Esophagus squamous epithelium (tissue), 5 donors: Measurements from ENCODE around the gene SIGLEC7. TPM values are rescaled to one million over a fixed set of nuclear protein-coding genes. Genes with fewer than 3 reads are reported as not detected.

Source experiments
- DNase-seq: peaks from one replicate; lab custom pipeline; 2025; lab: John Stamatoyannopoulos, UW
- H3K27ac ChIP-seq, 4 donors: fragments of 200-600 bp; sonication (generic); one replicate each; pipeline ENCODE4 v1.5.1; 2016 to 2019; ENCODE audit warnings: mild to moderate bottlenecking in 1 of 4
- H3K27me3 ChIP-seq, 4 donors: fragments of 200-600 bp; sonication (generic); 1 replicate in 3 of 4; 2 replicates in 1 of 4; pipeline versions ENCODE4 v1.5.1 to v1.6.0; 2017 to 2021; ENCODE audit warnings: antibody characterized with exemption in 1 of 4
- H3K36me3 ChIP-seq, 3 donors: fragments of 200-600 bp; sonication (generic); one replicate each; pipeline ENCODE4 v1.5.1; 2016 to 2019
- H3K4me1 ChIP-seq, 3 donors: fragments of 200-600 bp; sonication (generic); one replicate each; pipeline ENCODE4 v1.5.1; 2017 to 2019
- H3K4me3 ChIP-seq, 4 donors: fragments of 200-600 bp; sonication (generic); 1 replicate in 3 of 4; 2 replicates in 1 of 4; pipeline ENCODE4 v1.5.1; 2016 to 2019; ENCODE audit warnings: mild to moderate bottlenecking in 2 of 4, moderate library complexity in 1 of 4
- H3K9me3 ChIP-seq, 3 donors: fragments of 200-600 bp; sonication (generic); one replicate each; pipeline ENCODE4 v1.5.1; 2016 to 2019
- CTCF ChIP-seq, 6 experiments: fragments of 450-650 bp in 4 of 6; fragments of 200-600 bp in 2 of 6; sonication (generic) in 2 of 6; IDR thresholded peaks; one replicate each; pipeline ENCODE4 v1.5.1; 2016 to 2019; ENCODE audit warnings: antibody characterized with exemption in 6 of 6, mild to moderate bottlenecking in 4 of 6, moderate library complexity in 4 of 6
- POLR2A ChIP-seq, 4 donors: fragments of 450-650 bp; IDR thresholded peaks; one replicate each; pipeline ENCODE4 v1.6.1; 2017; ENCODE audit warnings: antibody characterized with exemption in 4 of 4, mild to moderate bottlenecking in 4 of 4, moderate library complexity in 3 of 4
- WGBS, 2 donors: methylation state at CpG; one replicate each; pipeline ENCODE4 v1.1.5; 2018; 5-methylcytosine and 5-hydroxymethylcytosine counted together
- intact Hi-C: fragments of 100-400 bp; cut with DNase I; formaldehyde crosslinking; loops from one replicate; pipeline ENCODE4 v1.15.0; 2022
- total RNA-seq, 4 donors: library from RNA; depleted of rRNA; stranded (reverse); fragments of >200 nt; gene quantifications; one replicate each; pipeline ENCODE4 v1.1.0, GENCODE V29; 2016
- donor health status: DM: yes; HTN: yes; CAD: no.

Gene SIGLEC7
- total RNA-seq, 4 donors from 2014 or later: 0.13 to 3.8 (median 0.32) TPM; not detected in 1

- Histone ChIP-seq H3K27ac (peak overlapping the region in 3 of 4 donors; percentile 54 to 66 (median 57)), H3K27me3 (no peaks in the 10 kb centered on the region), H3K4me3 (no peak overlapping the region), H3K4me1 (peaks cover 7 to 51% (median 9%) of the 10 kb centered on the region in 3 donors), H3K9me3 (no peaks in the 10 kb centered on the region), H3K36me3 (peaks cover 0 to 44% (median 0%) of the 10 kb centered on the region in 3 donors)
- DNase-seq: no peak
- 59 to 63% methylated on average over 6 of the region's 6 CpGs for WGBS, 2 donors
- intact Hi-C loops: loop anchor here (5.0 kb wide), 1 partner anchor 169 kb away; no protein-coding TSS in a partner anchor
- TF ChIP-seq CTCF (IDR thresholded peaks at IDR 0.05) (peak in 5 of 6 experiments; percentile 12 to 60 (median 34)), POLR2A (IDR thresholded peaks at IDR 0.05) (no peak)
Observed at GRCh38 chr19:51096473-51097165, 45.5 kb upstream of the SIGLEC7 start.

- Histone ChIP-seq H3K27ac (peak overlapping the region; percentile 49 to 66 (median 56)), H3K9me3 (no peaks in the 10 kb centered on the region), H3K4me1 (peaks cover 7 to 45% (median 9%) of the 10 kb centered on the region in 3 donors), H3K27me3 (no peaks in the 10 kb centered on the region), H3K4me3 (no peak overlapping the region), H3K36me3 (peaks cover 0 to 51% (median 0%) of the 10 kb centered on the region in 3 donors)
- intact Hi-C loops: loop anchor here (5.0 kb wide), 1 partner anchor 170 kb away; no protein-coding TSS in a partner anchor
- no peak for DNase-seq
- TF ChIP-seq CTCF (IDR thresholded peaks at IDR 0.05) (peak; percentile 27 to 74 (median 65)), POLR2A (IDR thresholded peaks at IDR 0.05) (no peak)
- WGBS, 2 donors: 0 to 3% methylated on average over 1 to 6 of the region's 8 CpGs
Observed at GRCh38 chr19:51097166-51097738, 44.8 kb upstream of the SIGLEC7 start.

GRCh38 chr19:51097796-51098195, 44.3 kb upstream of the SIGLEC7 start:
- no peak overlapping the region for H3K4me3 ChIP-seq
- DNase-seq: no peak
- no peaks in the 10 kb centered on the region for H3K27me3 ChIP-seq
- WGBS, 2 donors: 72 to 87% methylated on average over 10 to 13 of the region's 20 CpGs
- no peak overlapping the region for H3K27ac ChIP-seq
- H3K9me3 ChIP-seq: no peaks in the 10 kb centered on the region
- H3K4me1 ChIP-seq: peaks cover 7 to 44% (median 9%) of the 10 kb centered on the region in 3 donors
- intact Hi-C loops: loop anchor here (5.0 kb wide), 1 partner anchor 170 kb away; no protein-coding TSS in a partner anchor
- TF ChIP-seq POLR2A (IDR thresholded peaks at IDR 0.05) (no peak), CTCF (IDR thresholded peaks at IDR 0.05) (no peak)
- H3K36me3 ChIP-seq: peaks cover 0 to 56% (median 0%) of the 10 kb centered on the region in 3 donors

GRCh38 chr19:51098365-51099046, 43.6 kb upstream of the SIGLEC7 start:
- H3K9me3 ChIP-seq: no peaks in the 10 kb centered on the region
- intact Hi-C loops: loop anchor here (5.0 kb wide), 1 partner anchor 171 kb away; no protein-coding TSS in a partner anchor
- TF ChIP-seq POLR2A (IDR thresholded peaks at IDR 0.05) (no peak), CTCF (IDR thresholded peaks at IDR 0.05) (no peak)
- no peak for DNase-seq
- H3K27ac ChIP-seq: no peak overlapping the region
- 90% methylated on average over 3 of the region's 78 CpGs; no CpG with 5 or more reads in 1 of the 2 donors for WGBS, 2 donors
- peaks cover 0 to 63% (median 0%) of the 10 kb centered on the region in 3 donors for H3K36me3 ChIP-seq
- no peaks in the 10 kb centered on the region for H3K27me3 ChIP-seq
- peaks cover 3 to 44% (median 7%) of the 10 kb centered on the region in 3 donors for H3K4me1 ChIP-seq
- H3K4me3 ChIP-seq: peak overlapping the region in 1 of 4 donors; percentile 41
